GM23248 (cell line): ENCODE data around the gene PLSCR3. TPM values are rescaled to one million over a fixed set of nuclear protein-coding genes. Genes with fewer than 3 reads are reported as not detected.

Source experiments
- DNase-seq: peaks from one replicate; pipeline ENCODE4 v3.0.0-alpha.2; 2015
- H2AFZ ChIP-seq: fragments of 200-600 bp; sonication (generic); 2 replicates; pipeline ENCODE4 v1.6.1; 2016; ENCODE audit warnings: antibody characterized with exemption
- H3F3A ChIP-seq: fragments of 200-600 bp; sonication (generic); 2 replicates; pipeline ENCODE4 v1.6.1; 2016; ENCODE audit warnings: mild to moderate bottlenecking, antibody characterized with exemption, mixed run types; ENCODE audit not compliant: insufficient read depth
- H3K27ac ChIP-seq: fragments of 200-600 bp; sonication (generic); 2 replicates; pipeline ENCODE4 v1.5.1; 2016; ENCODE audit warnings: mild to moderate bottlenecking
- H3K27me3 ChIP-seq: fragments of 200-600 bp; sonication (generic); replicated peaks from 2 replicates; pipeline ENCODE4 v1.6.1; 2016; ENCODE audit warnings: mild to moderate bottlenecking; ENCODE audit not compliant: insufficient read depth
- H3K36me3 ChIP-seq: fragments of 200-600 bp; sonication (generic); 2 replicates; pipeline ENCODE4 v1.6.1; 2016; ENCODE audit warnings: low read depth, mild to moderate bottlenecking
- H3K4me1 ChIP-seq: fragments of 200-600 bp; sonication (generic); 2 replicates; pipeline ENCODE4 v1.6.1; 2016; ENCODE audit warnings: mild to moderate bottlenecking; ENCODE audit not compliant: insufficient read depth
- H3K4me2 ChIP-seq: fragments of 200-600 bp; sonication (generic); one replicate; pipeline ENCODE4 v1.6.1; 2016; ENCODE audit warnings: mild to moderate bottlenecking; ENCODE audit not compliant: unreplicated experiment
- H3K4me3 ChIP-seq: fragments of 200-600 bp; sonication (generic); 2 replicates; pipeline ENCODE4 v1.5.1; 2016; ENCODE audit warnings: mild to moderate bottlenecking
- H3K79me2 ChIP-seq: fragments of 200-600 bp; sonication (generic); 2 replicates; pipeline ENCODE4 v1.6.1; 2016; ENCODE audit warnings: mild to moderate bottlenecking; ENCODE audit not compliant: insufficient read depth
- H3K9ac ChIP-seq: fragments of 200-600 bp; sonication (generic); 2 replicates; pipeline ENCODE4 v1.6.1; 2016; ENCODE audit warnings: mild to moderate bottlenecking
- H3K9me2 ChIP-seq: fragments of 200-600 bp; sonication (generic); 2 replicates; pipeline ENCODE4 v1.6.1; 2016; ENCODE audit warnings: mixed run types, mild to moderate bottlenecking, moderate library complexity; ENCODE audit not compliant: insufficient read depth
- H3K9me3 ChIP-seq: fragments of 200-600 bp; sonication (generic); one replicate; pipeline ENCODE4 v1.6.1; 2017; ENCODE audit warnings: low read depth
- H4K20me1 ChIP-seq: fragments of 200-600 bp; sonication (generic); 2 replicates; pipeline ENCODE4 v1.6.0; 2016; ENCODE audit not compliant: insufficient read depth
- EZH2 ChIP-seq: fragments of 200-600 bp; sonication (generic); IDR thresholded peaks from 2 replicates; pipeline ENCODE4 v1.6.1; 2018; ENCODE audit warnings: antibody characterized with exemption, mild to moderate bottlenecking; ENCODE audit not compliant: insufficient read depth, poor library complexity, severe bottlenecking
- EZH2phosphoT487 ChIP-seq: fragments of 200-600 bp; sonication (generic); IDR thresholded peaks from 2 replicates; pipeline ENCODE4 v1.6.1; 2018; ENCODE audit warnings: antibody characterized with exemption, moderate library complexity, mild to moderate bottlenecking, low read depth; ENCODE audit not compliant: insufficient read depth
- WGBS, 2 experiments: methylation state at CpG; one replicate each; pipeline ENCODE4 v1.1.6; 2015 to 2017; ENCODE audit warnings: low lambda C conversion rate in 2 of 2, low coverage in 1 of 2; ENCODE audit errors: missing lambda C conversion rate in 2 of 2; 5-methylcytosine and 5-hydroxymethylcytosine counted together
- in situ Hi-C: fragments of 300-500 bp; cut with MboI; formaldehyde crosslinking; loops from 2 replicates; pipeline ENCODE4 v1.15.0; 2020
- polyA plus RNA-seq: library from polyadenylated mRNA; unstranded; fragments of >200 nt; fragmentation: Nextera tagmentation; extraction: Ambion mirVana; gene quantifications from 2 replicates; pipeline ENCODE4 v1.2.1, GENCODE V29; 2016
- total RNA-seq: library from RNA; depleted of rRNA; stranded (reverse); fragments of >200 nt; shearing (Covaris generic); gene quantifications from 2 replicates; pipeline ENCODE4 v1.2.3, GENCODE V29; 2014

PLSCR3 gene
- total and polyA plus RNA-seq, 2 experiments from 2014 or later, result 73.9 to 136 TPM

GRCh38 chr17:7435676-7436555 lies 41.6 kb upstream of the PLSCR3 start:
- no peaks in the 10 kb centered on the region for H4K20me1 ChIP-seq
- in situ Hi-C loops, result no loop called here
- peak overlapping the region; percentile 51 for H3K9ac ChIP-seq
- no peaks in the 10 kb centered on the region for H3K9me3 ChIP-seq
- H2AFZ ChIP-seq, result peak overlapping the region; percentile 91
- no peak for TF ChIP-seq EZH2
- TF ChIP-seq EZH2phosphoT487, result no peak
- peaks cover 11% of the 10 kb centered on the region for H3K4me1 ChIP-seq
- 6% methylated on average over 45 to 49 of the region's 49 CpGs for WGBS, 2 experiments
- no peak overlapping the region for H3K27ac ChIP-seq
- no peaks in the 10 kb centered on the region for H3K79me2 ChIP-seq
- H3K4me3 ChIP-seq, result peak overlapping the region; percentile 79
- H3K4me2 ChIP-seq, result peak overlapping the region; percentile 99
- DNase-seq, result peak; percentile 60
- peaks cover 32% of the 10 kb centered on the region; the same call in 1 of the 2 replicates for H3K27me3 ChIP-seq
- peaks cover 8% of the 10 kb centered on the region; the same call in 1 of the 2 replicates for H3F3A ChIP-seq
- no peaks in the 10 kb centered on the region for H3K36me3 ChIP-seq
- H3K9me2 ChIP-seq, result no peaks in the 10 kb centered on the region

DNA sequence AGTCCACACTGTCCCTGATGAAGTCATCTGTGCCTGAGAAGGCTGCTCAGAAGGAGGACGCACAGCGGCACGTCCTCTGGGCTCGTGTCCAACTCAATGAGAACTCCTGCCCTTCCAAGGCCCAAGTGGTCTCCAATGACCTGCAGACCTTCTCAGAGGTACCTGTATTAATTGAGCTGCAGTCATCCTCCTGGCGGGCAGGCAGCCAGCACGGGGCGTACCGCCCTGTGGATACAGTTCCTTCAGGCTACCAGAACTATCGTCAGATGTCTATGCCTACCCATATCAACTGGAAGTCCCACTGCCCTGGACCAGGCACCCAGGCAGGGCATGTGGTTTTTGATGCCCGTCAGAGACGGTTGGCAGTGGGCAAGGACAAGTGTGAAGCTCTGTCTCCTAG lies 38.0 kb upstream of the PLSCR3 start:
- Histone ChIP-seq H3K9me3 (no peaks in the 10 kb centered on the region), H3K27me3 (no peaks in the 10 kb centered on the region), H3K9ac (no peak overlapping the region), H3K4me1 (no peaks in the 10 kb centered on the region; the same call in 1 of the 2 replicates), H3K9me2 (no peaks in the 10 kb centered on the region), H3K79me2 (no peaks in the 10 kb centered on the region), H2AFZ (no peak overlapping the region), H4K20me1 (no peaks in the 10 kb centered on the region), H3K36me3 (no peaks in the 10 kb centered on the region), H3K4me3 (no peak overlapping the region), H3K4me2 (no peak overlapping the region), H3K27ac (no peak overlapping the region), H3F3A (peaks cover 8% of the 10 kb centered on the region; the same call in 1 of the 2 replicates)
- in situ Hi-C loops, result no loop called here
- 88 to 92% methylated on average over 9 to 11 of the region's 11 CpGs for WGBS, 2 experiments
- TF ChIP-seq EZH2phosphoT487 (no peak), EZH2 (no peak)
- DNase-seq, result no peak

DNA sequence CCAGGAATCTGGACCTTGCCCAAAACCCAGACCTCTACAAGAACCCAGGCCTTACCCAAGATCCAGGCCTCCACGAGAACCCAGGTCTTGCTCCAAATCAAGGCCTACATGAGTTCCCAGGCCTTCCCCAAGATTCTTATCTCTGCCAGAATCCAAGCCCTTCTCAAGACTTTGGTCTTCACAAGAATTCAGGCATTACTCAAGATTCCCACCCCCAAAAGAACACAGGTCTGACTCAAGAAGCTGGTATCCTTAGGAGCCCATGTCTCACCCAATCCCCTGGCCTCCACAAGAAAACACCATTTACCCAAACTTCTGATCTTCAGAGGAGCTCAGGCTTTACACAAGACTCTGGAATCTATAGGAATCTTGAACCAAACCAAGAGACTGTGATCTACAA lies 36.9 kb upstream of the PLSCR3 start:
- no peaks in the 10 kb centered on the region for H4K20me1 ChIP-seq
- H3K36me3 ChIP-seq, result no peaks in the 10 kb centered on the region
- no peaks in the 10 kb centered on the region for H3K27me3 ChIP-seq
- H3K9me3 ChIP-seq, result no peaks in the 10 kb centered on the region
- no peak overlapping the region for H3K4me3 ChIP-seq
- H3F3A ChIP-seq, result peaks cover 8% of the 10 kb centered on the region; the same call in 1 of the 2 replicates
- no peak overlapping the region for H3K4me2 ChIP-seq
- DNase-seq, result peak; percentile 46
- 52 to 60% methylated on average over 1 of the region's 1 CpG for WGBS, 2 experiments
- H3K9me2 ChIP-seq, result no peaks in the 10 kb centered on the region
- H3K79me2 ChIP-seq, result no peaks in the 10 kb centered on the region
- H3K9ac ChIP-seq, result no peak overlapping the region
- H3K4me1 ChIP-seq, result no peaks in the 10 kb centered on the region; the same call in 1 of the 2 replicates
- no peak overlapping the region for H2AFZ ChIP-seq
- peak overlapping the region; percentile 19; the same call in 1 of the 2 replicates for H3K27ac ChIP-seq
- no peak for TF ChIP-seq EZH2phosphoT487
- TF ChIP-seq EZH2, result no peak
- in situ Hi-C loops, result no loop called here

DNA sequence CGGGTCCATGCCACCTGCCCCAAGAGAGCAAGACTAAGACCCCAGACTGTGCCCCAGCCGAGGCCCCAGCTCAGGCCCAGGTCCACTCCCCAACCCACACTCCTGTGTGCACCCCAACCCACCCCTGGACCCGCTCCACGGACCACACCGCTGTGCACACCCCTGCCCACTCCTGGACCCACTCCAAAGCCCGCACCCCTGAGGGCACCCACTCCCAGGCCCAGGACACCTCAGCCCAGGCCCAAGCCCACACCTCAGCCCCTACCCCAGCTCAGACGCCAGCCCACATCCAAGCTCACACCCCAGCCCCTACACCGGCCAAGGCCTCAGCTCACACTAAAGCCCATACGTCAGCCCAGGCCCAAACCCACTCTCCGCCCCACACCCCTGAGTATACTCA lies 35.4 kb upstream of the PLSCR3 start:
- no peak overlapping the region for H3K4me2 ChIP-seq
- in situ Hi-C loops, result no loop called here
- WGBS, 2 experiments, result 62 to 79% methylated on average over 6 to 9 of the region's 10 CpGs

More for the DNA sequence above, 35.4 kb upstream of the PLSCR3 start:
- Histone ChIP-seq H3F3A (peaks cover 8% of the 10 kb centered on the region; the same call in 1 of the 2 replicates), H3K9me2 (no peaks in the 10 kb centered on the region), H3K9ac (no peak overlapping the region), H3K27me3 (no peaks in the 10 kb centered on the region), H3K9me3 (no peaks in the 10 kb centered on the region), H2AFZ (no peak overlapping the region), H3K27ac (no peak overlapping the region), H3K79me2 (no peaks in the 10 kb centered on the region), H3K4me1 (no peaks in the 10 kb centered on the region; the same call in 1 of the 2 replicates), H4K20me1 (no peaks in the 10 kb centered on the region), H3K4me3 (no peak overlapping the region), H3K36me3 (no peaks in the 10 kb centered on the region)
- no peak for TF ChIP-seq EZH2
- TF ChIP-seq EZH2phosphoT487, result no peak
- no peak for DNase-seq
